T-helper 17 cell (primary cell): ENCODE results near the gene CATSPERB. TPM values are rescaled to one million over a fixed set of nuclear protein-coding genes. Genes with fewer than 3 reads are reported as not detected.
"Not testable (repeated sequence)": the region's sequence is repeated elsewhere in the genome, so short reads cannot be mapped to it uniquely, and the experiment has no call there.

Source experiments
- ATAC-seq: fragments of 150-1000 bp; cut with Tn5 transposase; 2 replicates; pipeline ENCODE4 v1.10.0; 2021; ENCODE audit warnings: mild to moderate bottlenecking, moderate library complexity
- DNase-seq, 3 donors: peaks; one replicate each; pipeline versions ENCODE4 v3.0.0 to v3.0.0-alpha.2; 2020 to 2021
- H3K9me3 ChIP-seq: one replicate; pipeline ENCODE4 v1.7.0; 2013; ENCODE audit warnings: low read length, mild to moderate bottlenecking; ENCODE audit not compliant: control insufficient read depth, poor library complexity, severe bottlenecking
- H3K27ac Mint-ChIP-seq: one replicate; pipeline ENCODE4 v1.8.0; 2022; ENCODE audit warnings: mild to moderate bottlenecking, moderate library complexity, mixed read lengths
- H3K27me3 Mint-ChIP-seq: one replicate; pipeline ENCODE4 v1.8.0; 2022; ENCODE audit warnings: mixed read lengths
- H3K36me3 Mint-ChIP-seq: one replicate; pipeline ENCODE4 v1.8.0; 2022; ENCODE audit warnings: low read depth, mixed read lengths
- H3K4me1 Mint-ChIP-seq: one replicate; pipeline ENCODE4 v1.8.0; 2022; ENCODE audit warnings: mild to moderate bottlenecking, mixed read lengths
- H3K4me3 Mint-ChIP-seq: one replicate; pipeline ENCODE4 v1.8.0; 2022; ENCODE audit warnings: mild to moderate bottlenecking, moderate library complexity, mixed read lengths
- total RNA-seq, 4 donors: library from RNA in 2 of 4; stranded (reverse) in 2 of 4; gene quantifications; one replicate each; pipeline ENCODE4 v1.2.3 and lab custom pipeline; 2022 to 2026

The CATSPERB gene
- total RNA-seq, 2 donors from 2014 or later, result 2.2 to 4.1 TPM

DNA sequence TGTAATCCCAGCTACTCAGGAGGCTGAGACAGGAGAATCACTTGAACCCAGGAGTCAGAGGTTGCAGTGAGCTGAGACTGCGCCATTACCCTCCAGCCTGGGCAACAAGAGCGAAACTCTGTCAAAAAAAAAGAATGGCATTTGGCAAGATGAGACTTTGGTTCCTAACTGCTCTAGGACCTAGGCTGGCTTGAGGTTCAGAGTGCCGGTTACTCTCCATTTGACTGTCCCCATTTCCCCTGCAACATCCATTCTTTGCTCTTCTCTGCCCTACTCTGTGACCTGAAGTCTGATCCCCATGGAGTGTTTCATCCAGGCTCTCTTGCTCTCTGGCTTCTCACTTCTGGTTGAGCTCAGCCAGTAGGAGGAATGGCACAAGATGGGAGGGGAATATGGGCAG is 195.6 kb downstream of the CATSPERB start:
- H3K9me3 ChIP-seq, result no peaks in the 10 kb centered on the region
- ATAC-seq, result no peak
- peaks cover 12% of the 10 kb centered on the region for H3K27me3 Mint-ChIP-seq
- no peak for DNase-seq
- H3K4me3 Mint-ChIP-seq, result no peak overlapping the region
- peaks cover 3% of the 10 kb centered on the region for H3K36me3 Mint-ChIP-seq
- H3K27ac Mint-ChIP-seq, result no peak overlapping the region
- no peaks in the 10 kb centered on the region for H3K4me1 Mint-ChIP-seq

DNA sequence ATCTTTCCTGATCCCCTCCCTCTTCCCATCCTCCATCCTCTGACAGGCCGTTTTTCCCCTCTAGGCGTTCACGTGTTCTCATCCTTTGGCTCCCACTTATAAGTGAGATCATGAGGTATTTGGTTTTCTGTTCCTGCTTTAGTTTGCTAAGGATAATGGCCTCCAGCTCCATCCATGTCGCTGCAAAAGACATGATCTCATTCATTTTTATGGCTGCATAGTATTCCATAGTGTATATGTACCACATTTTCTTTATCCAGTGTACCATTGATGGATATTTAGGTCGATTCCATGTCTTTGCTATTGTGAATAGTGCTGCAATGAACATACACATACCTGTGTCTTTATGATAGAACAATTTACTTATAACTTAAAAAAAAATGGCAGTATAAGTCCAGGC is 197.8 kb downstream of the CATSPERB start:
- peaks cover 23% of the 10 kb centered on the region for H3K27me3 Mint-ChIP-seq
- H3K4me1 Mint-ChIP-seq, DNase-seq, H3K36me3 Mint-ChIP-seq, ATAC-seq, H3K9me3 ChIP-seq, H3K4me3 Mint-ChIP-seq, H3K27ac Mint-ChIP-seq: not testable (repeated sequence)

DNA sequence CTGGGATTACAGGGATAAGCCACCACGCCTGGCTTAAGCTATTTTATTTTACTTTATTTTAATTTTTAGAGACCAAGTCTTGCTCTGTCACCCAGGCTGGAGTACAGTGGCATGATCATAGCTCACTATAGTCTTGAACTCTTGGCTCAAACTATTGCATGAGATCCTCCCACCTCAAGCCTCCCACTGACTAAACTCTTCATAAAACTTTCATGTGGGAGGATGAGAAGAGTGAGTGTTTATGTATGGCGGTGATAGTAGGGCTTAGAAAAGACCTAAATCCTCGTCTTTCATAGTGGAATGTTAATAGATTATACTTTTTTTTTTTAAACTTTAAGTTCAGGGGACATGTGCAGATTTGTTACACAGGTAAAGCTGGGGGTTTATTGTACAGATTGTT is 198.3 kb downstream of the CATSPERB start:
- DNase-seq (no peak), ATAC-seq (no peak)
- Mint-ChIP-seq H3K27ac (no peak overlapping the region), H3K36me3 (peaks cover 5% of the 10 kb centered on the region), H3K27me3 (peaks cover 23% of the 10 kb centered on the region), H3K4me1 (no peaks in the 10 kb centered on the region), H3K4me3 (no peak overlapping the region)
- H3K9me3 ChIP-seq, result no peaks in the 10 kb centered on the region

Other genes starting within 250 kb of the CATSPERB start
- 100 to 1,000 TPM; 180 to 224 TPM for gene PPP4R3A, start 221.8 kb downstream of the CATSPERB start, total RNA-seq
- gene TC2N, start 135.4 kb upstream of the CATSPERB start, total RNA-seq, result 100 to 1,000 TPM; 178 to 214 TPM
- gene FBLN5, start 215.6 kb upstream of the CATSPERB start, total RNA-seq, result 1 to 10 TPM; 3.7 to 6.6 TPM